NCI-H526 treated with DMSO at 0.1 percent for 48 hours (cell line): ENCODE results near the gene MAPK4.

Experiments
- DNase-seq: peaks from one replicate; lab custom pipeline; 2025; lab: John Stamatoyannopoulos, UW

Gene MAPK4

GRCh38 chr18:50654211-50654610, 94.3 kb downstream of the MAPK4 start:
- DNase-seq, result no peak

GRCh38 chr18:50654658-50655550, 95.0 kb downstream of the MAPK4 start:
- DNase-seq, result no peak

- no peak for DNase-seq
Observed at GRCh38 chr18:50656396-50656795, 96.5 kb downstream of the MAPK4 start.

- no peak for DNase-seq
Observed at GRCh38 chr18:50656841-50657470, 97.1 kb downstream of the MAPK4 start.

- no peak for DNase-seq
Observed at GRCh38 chr18:50658601-50659000, 98.7 kb downstream of the MAPK4 start.

- no peak for DNase-seq
Observed at GRCh38 chr18:50659091-50660003, 99.5 kb downstream of the MAPK4 start.

GRCh38 chr18:50661013-50661412, 101.1 kb downstream of the MAPK4 start:
- DNase-seq, result no peak

- peak; percentile 76 for DNase-seq
Observed at GRCh38 chr18:50662177-50662576, 102.3 kb downstream of the MAPK4 start.

GRCh38 chr18:50662775-50663383, 103.0 kb downstream of the MAPK4 start:
- DNase-seq, result no peak

GRCh38 chr18:50663626-50664441, 103.9 kb downstream of the MAPK4 start:
- no peak for DNase-seq

GRCh38 chr18:50665015-50665414, 105.1 kb downstream of the MAPK4 start:
- DNase-seq, result no peak

- no peak for DNase-seq
Observed at GRCh38 chr18:50665519-50665918, 105.6 kb downstream of the MAPK4 start.

GRCh38 chr18:50666536-50666935, 106.6 kb downstream of the MAPK4 start:
- DNase-seq, result no peak

- no peak for DNase-seq
Observed at GRCh38 chr18:50671376-50671775, 111.5 kb downstream of the MAPK4 start.

- DNase-seq, result no peak
Observed at GRCh38 chr18:50674307-50674980, 114.6 kb downstream of the MAPK4 start.

GRCh38 chr18:50675043-50675442, 115.2 kb downstream of the MAPK4 start:
- no peak for DNase-seq

- DNase-seq, result no peak
Observed at GRCh38 chr18:50678651-50679050, 118.8 kb downstream of the MAPK4 start.

- no peak for DNase-seq
Observed at GRCh38 chr18:50679056-50679455, 119.2 kb downstream of the MAPK4 start.

- DNase-seq, result no peak
Observed at GRCh38 chr18:50679656-50680055, 119.8 kb downstream of the MAPK4 start.

GRCh38 chr18:50680966-50681365, 121.1 kb downstream of the MAPK4 start:
- no peak for DNase-seq
